ENCODE results near the gene HSF2BP. TPM values are rescaled to one million over a fixed set of nuclear protein-coding genes. Genes with fewer than 3 reads are reported as not detected.
A peak's percentile ranks its signal among the peaks of the same experiment; 100 is the strongest.

Gene HSF2BP
- total and polyA plus RNA-seq, 2 of the 8 experiments (the other 6 are each of a cell fraction or from before 2014, with no cell fraction given): 0.51 to 0.93 TPM

- TF ChIP-seq CHD7 (IDR thresholded peaks at IDR 0.05; ENCODE audit: insufficient replicate concordance, low read length) (no peak), CBX5 (IDR thresholded peaks at IDR 0.05; ENCODE audit: low read depth, low read length) (no peak), RAD21 (IDR thresholded peaks at IDR 0.05 in 1 of 2, conservative IDR thresholded peaks at IDR 0.05 in 1 of 2; ENCODE audit: low read depth in 2 of 2, low read length in 2 of 2) (peak; percentile 4 to 27; a peak in 1 of 4 replicates), SIN3A (conservative IDR thresholded peaks at IDR 0.05 in 1 of 2, IDR thresholded peaks at IDR 0.05 in 1 of 2; ENCODE audit: low read depth in 1 of 2, low read length in 2 of 2) (no peak), CTCF (IDR thresholded peaks at IDR 0.05; ENCODE audit: control extremely low read depth in 1 of 3, insufficient read depth in 1 of 3, low read depth in 1 of 3, low read length in 3 of 3) (peak in 2 of 3 experiments; percentile 25 to 28; a peak in 2 of 4 replicates), BRCA1 (IDR thresholded peaks at IDR 0.05; ENCODE audit: low read depth, low read length) (no peak), SRF (IDR thresholded peaks at IDR 0.05; ENCODE audit: low read depth, low read length) (no peak)
These were observed 5.7 kb downstream of the HSF2BP start (continued) for GRCh38 chr21:43653626-43654025.
